MCF 10A (cell line): ENCODE data around the gene RPTOR. TPM values are rescaled to one million over a fixed set of nuclear protein-coding genes. Genes with fewer than 3 reads are reported as not detected.

Experiments
- BruUV-seq: library from RNA; stranded (reverse); fragments of 400-500 nt; replicated peaks from 2 replicates; lab custom pipeline; 2021; lab: Mats Ljungman, UMichigan
- CTCF ChIA-PET: fragments of 300-600 bp; sonication (Branson Sonifier 250); formaldehyde crosslinking; extraction: SDS; loops from one replicate; lab custom pipeline; 2021; ENCODE audit warnings: antibody characterized with exemption, inconsistent platforms; lab: Yijun Ruan, JAX
- POLR2A ChIA-PET: fragments of 300-600, 350-650 bp; sonication (Branson Sonifier 250); formaldehyde crosslinking; extraction: SDS; loops from one replicate; lab custom pipeline; 2020; ENCODE audit warnings: antibody characterized with exemption, inconsistent platforms; lab: Yijun Ruan, JAX
- DNase-seq: peaks from one replicate; pipeline ENCODE4 v3.0.0-alpha.2; 2018; ENCODE audit not compliant: unreplicated experiment
- H3K27ac Mint-ChIP-seq: one replicate; pipeline ENCODE4 v1.8.0; 2022; ENCODE audit warnings: mild to moderate bottlenecking, low read depth, mixed read lengths; ENCODE audit not compliant: unreplicated experiment
- H3K27me3 Mint-ChIP-seq: one replicate; pipeline ENCODE4 v1.8.0; 2022; ENCODE audit warnings: mixed read lengths; ENCODE audit not compliant: insufficient read depth, unreplicated experiment
- H3K36me3 Mint-ChIP-seq: one replicate; pipeline ENCODE4 v1.8.0; 2022; ENCODE audit warnings: mild to moderate bottlenecking, moderate library complexity, mixed read lengths; ENCODE audit not compliant: insufficient read depth, unreplicated experiment
- H3K4me1 Mint-ChIP-seq: one replicate; pipeline ENCODE4 v1.8.0; 2022; ENCODE audit warnings: mixed read lengths; ENCODE audit not compliant: insufficient read depth, unreplicated experiment
- H3K4me3 Mint-ChIP-seq: one replicate; pipeline ENCODE4 v1.8.0; 2022; ENCODE audit warnings: mild to moderate bottlenecking, moderate library complexity, mixed read lengths; ENCODE audit not compliant: unreplicated experiment
- H3K9me3 Mint-ChIP-seq: one replicate; pipeline ENCODE4 v1.8.0; 2022; ENCODE audit warnings: mixed read lengths; ENCODE audit not compliant: unreplicated experiment
- CTCF ChIP-seq: fragments of 200-600 bp; IDR thresholded peaks from one replicate; pipeline ENCODE4 v1.8.0; 2022; ENCODE audit warnings: antibody characterized with exemption, mild to moderate bottlenecking; ENCODE audit not compliant: unreplicated experiment
- intact Hi-C: fragments of 100-400 bp; cut with micrococcal nuclease; formaldehyde crosslinking; loops from 2 replicates; pipeline ENCODE4 v1.14.1; 2022
- total RNA-seq: library from RNA; stranded (reverse); gene quantifications from 2 replicates; pipeline ENCODE4 v1.2.3, GENCODE V29; 2022

RPTOR gene
- total RNA-seq, 1 experiment from 2014 or later = 41.3 TPM

DNA sequence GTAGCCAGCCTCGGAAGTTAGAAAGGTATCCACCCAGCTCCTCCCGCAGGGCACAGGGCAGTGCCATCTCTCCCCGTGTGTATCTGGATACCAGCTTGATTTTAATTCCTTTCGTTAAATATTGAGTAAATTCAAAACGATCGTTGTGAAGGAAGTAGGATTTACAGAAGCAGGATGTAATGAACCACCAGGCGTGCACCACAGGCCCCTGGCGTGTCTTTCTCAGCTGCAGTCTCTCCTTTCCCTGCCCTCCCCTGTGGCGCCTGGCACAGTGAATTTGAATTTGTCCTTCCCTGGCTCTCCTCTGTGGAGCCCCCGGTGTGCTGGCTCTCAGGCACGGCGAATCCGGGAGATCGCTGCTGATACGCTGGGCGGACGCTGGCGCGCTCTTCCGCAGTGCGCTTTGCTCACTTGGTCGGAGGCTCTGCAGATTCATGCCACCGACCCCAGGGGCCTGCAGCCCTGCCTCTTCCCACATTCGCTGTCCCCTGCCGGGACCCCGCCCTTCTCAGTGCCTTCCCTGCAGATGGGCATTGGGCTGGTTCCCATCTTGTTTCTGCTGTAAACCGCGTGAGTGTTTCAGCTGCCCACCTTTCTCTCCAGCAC lies 164.6 kb downstream of the RPTOR start:
- POLR2A ChIA-PET = no interaction called here
- intact Hi-C loops = no loop called here
- DNase-seq = no peak
- CTCF ChIA-PET = no interaction called here
- TF ChIP-seq CTCF = no peak
- no peak overlapping the region for H3K4me3 Mint-ChIP-seq
- peaks cover 24% of the 10 kb centered on the region for H3K4me1 Mint-ChIP-seq
- BruUV-seq = no TSS peak
- no peaks in the 10 kb centered on the region for H3K27me3 Mint-ChIP-seq
- H3K36me3 Mint-ChIP-seq = peaks cover 14% of the 10 kb centered on the region
- no peaks in the 10 kb centered on the region for H3K9me3 Mint-ChIP-seq
- H3K27ac Mint-ChIP-seq = no peak overlapping the region

DNA sequence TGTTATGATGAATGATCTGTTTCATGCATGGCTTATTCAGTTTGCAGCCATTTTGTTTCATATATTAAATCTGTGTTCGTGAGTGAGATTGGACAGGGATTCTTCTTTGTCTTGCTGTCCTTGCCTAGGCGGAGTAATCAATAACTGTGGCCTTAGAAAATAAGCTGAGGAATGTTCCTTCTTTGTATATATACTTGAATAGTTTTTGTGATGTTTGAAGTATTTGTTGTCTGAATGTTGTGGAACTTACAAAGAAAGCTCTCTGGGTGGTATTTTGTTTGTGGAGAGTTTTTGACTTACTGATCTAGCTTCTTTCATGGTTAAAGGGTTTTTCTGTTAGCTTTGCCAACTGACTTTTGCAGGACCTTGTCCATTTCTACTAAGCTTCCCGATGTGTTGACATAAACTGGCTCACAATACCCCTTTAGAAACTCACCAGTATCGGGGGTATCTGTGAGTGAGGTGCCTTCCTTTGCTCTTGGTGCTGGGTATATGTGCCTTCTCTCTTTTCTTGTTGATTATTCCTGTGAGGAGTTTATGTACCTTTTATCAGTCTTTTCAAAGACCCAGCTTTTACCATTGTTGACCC lies 166.2 kb downstream of the RPTOR start:
- H3K27me3 Mint-ChIP-seq = no peaks in the 10 kb centered on the region
- H3K4me3 Mint-ChIP-seq = no peak overlapping the region
- peaks cover 14% of the 10 kb centered on the region for H3K4me1 Mint-ChIP-seq
- TF ChIP-seq CTCF = no peak
- ChIA-PET CTCF (no interaction called here), POLR2A (no interaction called here)
- H3K9me3 Mint-ChIP-seq = no peaks in the 10 kb centered on the region
- intact Hi-C loops = no loop called here
- no TSS peak for BruUV-seq
- H3K36me3 Mint-ChIP-seq = peaks cover 14% of the 10 kb centered on the region
- DNase-seq = no peak
- H3K27ac Mint-ChIP-seq = no peak overlapping the region

DNA sequence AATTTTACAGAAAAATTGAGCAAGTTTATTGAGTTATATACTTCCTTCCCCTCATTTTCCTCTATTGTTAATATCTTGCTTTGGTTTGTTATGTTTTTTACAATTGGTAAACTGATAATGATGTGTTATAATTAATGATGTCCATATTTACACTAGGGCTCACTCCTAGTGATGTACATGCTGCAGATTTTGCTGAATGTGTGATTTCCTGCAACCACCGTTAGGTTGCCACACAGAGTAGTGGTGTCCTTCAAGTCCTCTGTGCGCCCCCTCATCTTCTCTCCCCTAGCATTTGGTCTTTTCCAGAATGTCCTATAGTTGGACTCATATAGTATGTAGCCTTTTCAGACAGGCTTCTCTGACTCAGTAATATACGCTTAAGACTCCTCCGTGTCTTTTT lies 167.5 kb downstream of the RPTOR start:
- no peak for TF ChIP-seq CTCF
- H3K4me3 Mint-ChIP-seq = no peak overlapping the region
- H3K4me1 Mint-ChIP-seq = peaks cover 8% of the 10 kb centered on the region
- peaks cover 18% of the 10 kb centered on the region for H3K36me3 Mint-ChIP-seq
- no peak for DNase-seq
- BruUV-seq = no TSS peak
- no peaks in the 10 kb centered on the region for H3K27me3 Mint-ChIP-seq
- H3K9me3 Mint-ChIP-seq = no peaks in the 10 kb centered on the region
- ChIA-PET POLR2A (no interaction called here), CTCF (interaction anchor here (0.6 kb wide), 1 partner anchor 107 kb away, joined by 3 read pairs; no protein-coding TSS in a partner anchor)
- H3K27ac Mint-ChIP-seq = no peak overlapping the region
- intact Hi-C loops = no loop called here

DNA sequence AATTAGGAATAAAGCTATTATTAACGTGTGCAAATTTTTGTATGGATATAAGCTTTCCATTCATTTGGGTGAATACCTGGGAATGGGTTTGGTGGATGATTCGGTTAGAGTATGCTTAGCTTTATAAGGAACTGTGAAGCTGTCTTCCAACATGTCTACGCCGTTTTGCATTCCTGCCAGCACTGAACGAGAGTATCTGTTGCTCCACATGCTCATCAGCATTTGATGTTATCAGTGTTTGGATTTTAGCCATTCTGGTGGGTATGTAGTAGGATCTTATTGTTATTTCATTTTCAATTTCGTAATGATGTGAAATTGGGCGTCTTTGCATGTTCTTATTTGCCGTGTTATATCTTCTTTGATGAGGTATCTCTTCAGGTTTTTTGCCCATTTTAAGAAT lies 168.0 kb downstream of the RPTOR start:
- ChIA-PET CTCF (no interaction called here), POLR2A (no interaction called here)
- Mint-ChIP-seq H3K9me3 (no peaks in the 10 kb centered on the region), H3K4me3 (no peak overlapping the region), H3K36me3 (peaks cover 18% of the 10 kb centered on the region), H3K27me3 (no peaks in the 10 kb centered on the region), H3K4me1 (peaks cover 8% of the 10 kb centered on the region), H3K27ac (no peak overlapping the region)
- no peak for TF ChIP-seq CTCF
- no TSS peak for BruUV-seq
- DNase-seq = no peak
- intact Hi-C loops = no loop called here
